Spleen (tissue), 7 donors: Measurements from ENCODE around the gene RNF214.

ENCODE experiments used
- CTCF ChIP-seq, 11 experiments: fragments of 200-600 bp in 7 of 11; fragments of 450-650 bp in 4 of 11; sonication (generic) in 4 of 11; IDR thresholded peaks in 8 of 11; conservative IDR thresholded peaks in 3 of 11; 1 replicate in 7 of 11; 2 replicates in 4 of 11; pipeline versions ENCODE4 v1.4.0 to v1.8.0; 2016 to 2021; ENCODE audit warnings: antibody characterized with exemption in 11 of 11, inconsistent platforms in 4 of 11, mild to moderate bottlenecking in 1 of 11
- POLR2A ChIP-seq, 3 donors: fragments of 450-650 bp; IDR thresholded peaks; one replicate each; pipeline ENCODE4 v1.5.1; 2017; ENCODE audit warnings: antibody characterized with exemption in 3 of 3, mild to moderate bottlenecking in 1 of 3
- POLR2AphosphoS5 ChIP-seq, 3 donors: sonication (generic); formaldehyde crosslinking; IDR thresholded peaks; one replicate each; pipeline ENCODE4 v1.5.1; 2017; ENCODE audit warnings: antibody characterized with exemption in 3 of 3
- donor health status: DM: no; HTN: no; CAD: no; lungs with moderate emphysema.
- donor health status: DM: no; HTN: no; CAD: no.
- donor health status: DM: no; HTN: no; CAD: no.

GRCh38 chr11:117256573-117256972 lies 24.1 kb downstream of the RNF214 start:
- TF ChIP-seq CTCF (IDR thresholded peaks at IDR 0.05 in 8 of 11, conservative IDR thresholded peaks at IDR 0.05 in 3 of 11) (no peak), POLR2A (IDR thresholded peaks at IDR 0.05) (no peak), POLR2AphosphoS5 (IDR thresholded peaks at IDR 0.05) (no peak)
